Measurements from ENCODE around the gene LRRC49.
"Not testable (repeated sequence)": the region's sequence is repeated elsewhere in the genome, so short reads cannot be mapped to it uniquely, and the experiment has no call there.

DNA sequence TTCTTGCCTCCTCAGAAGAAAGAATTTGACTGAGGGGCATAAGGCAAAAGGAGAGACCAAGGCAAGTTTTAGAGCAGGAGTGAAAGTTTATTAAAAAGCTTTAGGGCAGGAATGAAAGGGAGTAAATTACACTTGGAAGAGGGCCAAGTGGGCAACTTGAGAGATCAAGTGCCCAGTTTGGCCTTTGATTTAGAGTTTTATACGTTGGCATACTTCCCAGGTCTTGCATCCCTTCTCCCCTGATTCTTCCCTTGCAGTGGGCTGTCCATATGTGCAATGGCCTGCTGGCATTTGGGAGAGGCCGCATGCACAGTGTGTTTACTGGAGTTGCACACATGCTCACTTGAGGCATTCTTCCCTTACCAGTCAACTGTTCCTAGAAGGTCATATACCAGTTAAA is 50.7 kb downstream of the LRRC49 start:
- TF ChIP-seq, protein P1, sequence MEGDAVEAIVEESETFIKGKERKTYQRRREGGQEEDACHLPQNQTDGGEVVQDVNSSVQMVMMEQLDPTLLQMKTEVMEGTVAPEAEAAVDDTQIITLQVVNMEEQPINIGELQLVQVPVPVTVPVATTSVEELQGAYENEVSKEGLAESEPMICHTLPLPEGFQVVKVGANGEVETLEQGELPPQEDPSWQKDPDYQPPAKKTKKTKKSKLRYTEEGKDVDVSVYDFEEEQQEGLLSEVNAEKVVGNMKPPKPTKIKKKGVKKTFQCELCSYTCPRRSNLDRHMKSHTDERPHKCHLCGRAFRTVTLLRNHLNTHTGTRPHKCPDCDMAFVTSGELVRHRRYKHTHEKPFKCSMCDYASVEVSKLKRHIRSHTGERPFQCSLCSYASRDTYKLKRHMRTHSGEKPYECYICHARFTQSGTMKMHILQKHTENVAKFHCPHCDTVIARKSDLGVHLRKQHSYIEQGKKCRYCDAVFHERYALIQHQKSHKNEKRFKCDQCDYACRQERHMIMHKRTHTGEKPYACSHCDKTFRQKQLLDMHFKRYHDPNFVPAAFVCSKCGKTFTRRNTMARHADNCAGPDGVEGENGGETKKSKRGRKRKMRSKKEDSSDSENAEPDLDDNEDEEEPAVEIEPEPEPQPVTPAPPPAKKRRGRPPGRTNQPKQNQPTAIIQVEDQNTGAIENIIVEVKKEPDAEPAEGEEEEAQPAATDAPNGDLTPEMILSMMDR (IDR thresholded peaks at IDR 0.05; ENCODE audit: low read depth, low read length, poor library complexity, severe bottlenecking), result not testable (repeated sequence)
- not testable (repeated sequence) for TF ChIP-seq EZH2phosphoT487 (IDR thresholded peaks at IDR 0.05; ENCODE audit: borderline replicate concordance, low read length)
